Stimulated activated CD4-positive, alpha-beta T cell treated with anti-CD3 and anti-CD28 coated beads, Interleukin-2, amount 100 ng/mL, for 4 hours (primary cell): ENCODE data around the gene MARK4.
A peak's percentile ranks its signal among the peaks of the same experiment; 100 is the strongest.
"Not testable (repeated sequence)": the region's sequence is repeated elsewhere in the genome, so short reads cannot be mapped to it uniquely, and the experiment has no call there.

Experiments used
- DNase-seq: peaks from one replicate; pipeline ENCODE4 v3.0.0-alpha.2; 2020; ENCODE audit warnings: low read depth

Gene MARK4

DNA sequence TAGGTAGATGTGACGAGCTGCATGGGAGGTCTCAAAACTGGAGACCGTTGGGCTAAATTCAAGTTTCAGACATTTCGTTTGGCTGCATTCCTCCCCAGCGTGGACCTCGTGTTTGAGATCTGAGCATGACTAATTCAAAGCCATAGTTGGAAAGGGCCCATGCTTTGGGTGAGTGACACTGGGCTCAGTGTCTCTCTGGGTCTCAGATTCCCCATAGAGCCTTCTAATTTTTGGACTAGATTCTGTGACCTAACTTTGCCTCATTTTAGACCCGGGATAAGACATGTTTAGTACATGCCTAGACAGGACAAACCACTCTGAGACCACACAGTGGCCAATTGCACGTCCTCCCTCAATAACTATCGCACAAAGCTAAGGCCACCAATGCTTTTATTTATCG, 55.0 kb downstream of the MARK4 start:
- DNase-seq = no peak

- DNase-seq = no peak
Measured at GRCh38 chr19:45306518-45307027, 55.5 kb downstream of the MARK4 start.

GRCh38 chr19:45307361-45307760, 56.3 kb downstream of the MARK4 start:
- DNase-seq = no peak

DNA sequence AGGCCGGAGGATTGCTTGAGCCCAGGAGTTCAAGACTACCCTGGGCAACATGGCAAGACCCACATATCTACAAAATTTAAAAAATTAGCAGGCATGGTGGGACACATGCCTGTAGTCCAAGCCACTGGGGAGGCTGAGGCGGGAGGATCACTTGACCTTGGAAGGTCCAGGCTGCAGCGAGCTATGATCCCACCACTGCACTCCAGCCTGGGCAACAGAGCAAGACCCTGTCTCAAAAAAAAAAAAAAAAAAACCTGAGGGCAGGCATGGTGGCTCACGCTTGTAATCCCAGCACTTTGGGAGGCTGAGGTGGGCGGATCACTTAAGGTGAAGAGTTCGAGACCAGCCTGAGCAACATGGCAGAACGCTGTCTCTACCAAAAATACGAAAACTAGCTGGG, 58.3 kb downstream of the MARK4 start:
- not testable (repeated sequence) for DNase-seq

DNA sequence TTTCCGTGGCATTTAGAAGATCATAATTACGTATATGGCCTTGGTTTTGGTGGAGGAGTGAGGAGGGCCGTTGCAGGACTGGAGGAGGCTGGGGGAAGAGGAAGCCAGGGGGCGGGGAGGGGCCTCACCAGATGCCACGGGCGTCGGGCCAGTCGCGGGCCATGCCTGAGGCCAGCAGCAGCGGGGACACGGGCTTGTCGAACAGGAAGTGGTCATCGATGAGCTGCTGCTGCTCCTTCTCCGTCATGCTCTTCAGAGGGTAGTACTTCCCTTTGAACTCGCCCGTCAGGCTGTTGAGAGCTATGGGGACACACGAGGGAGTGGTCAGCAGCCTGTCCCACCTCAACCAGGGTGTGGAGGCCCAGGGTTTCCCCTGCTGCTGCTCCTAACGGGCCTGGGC, 60.5 kb downstream of the MARK4 start:
- no peak for DNase-seq

GRCh38 chr19:45312285-45312684, 61.2 kb downstream of the MARK4 start:
- not testable (repeated sequence) for DNase-seq

- DNase-seq = no peak
Measured at GRCh38 chr19:45314708-45315245, 63.7 kb downstream of the MARK4 start.

GRCh38 chr19:45315304-45315703, 64.2 kb downstream of the MARK4 start:
- DNase-seq = no peak

GRCh38 chr19:45320997-45321775, 70.1 kb downstream of the MARK4 start:
- DNase-seq = no peak

GRCh38 chr19:45321848-45322247, 70.8 kb downstream of the MARK4 start:
- no peak for DNase-seq

GRCh38 chr19:45322311-45322710, 71.2 kb downstream of the MARK4 start:
- DNase-seq = no peak

DNA sequence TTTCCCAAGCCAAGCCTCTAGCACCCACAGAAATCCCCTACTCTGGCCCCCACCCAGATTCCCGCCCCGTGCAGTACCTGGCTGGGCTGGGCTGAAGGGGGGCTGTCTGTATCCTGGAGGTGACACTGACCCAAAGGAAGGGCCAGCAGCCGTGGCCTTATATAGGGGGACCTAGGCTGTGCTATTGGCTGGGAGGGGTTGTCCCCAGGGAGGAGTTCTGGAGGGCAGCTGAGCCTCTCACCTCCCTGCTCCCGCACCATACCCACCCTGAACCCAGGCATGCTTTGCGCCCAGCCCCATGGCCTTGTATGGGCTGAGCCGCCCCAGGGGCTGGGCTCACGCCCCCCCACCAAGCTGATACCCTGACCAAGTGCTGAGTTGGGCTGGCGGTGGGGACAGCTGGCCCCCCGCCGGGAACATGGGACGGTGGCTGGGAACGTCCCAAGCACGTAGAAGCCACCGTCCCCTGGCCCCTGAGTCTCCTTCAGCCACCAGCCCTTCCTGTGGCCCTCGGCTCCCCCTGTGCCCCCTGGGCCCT, 71.7 kb downstream of the MARK4 start, which contains the start of gene CKM:
TSS of gene CKM (minus strand) at position 132 of the 538 bp plus-strand sequence. CDS start 3,162 bp downstream, outside the sequence.
- no peak for DNase-seq

DNA sequence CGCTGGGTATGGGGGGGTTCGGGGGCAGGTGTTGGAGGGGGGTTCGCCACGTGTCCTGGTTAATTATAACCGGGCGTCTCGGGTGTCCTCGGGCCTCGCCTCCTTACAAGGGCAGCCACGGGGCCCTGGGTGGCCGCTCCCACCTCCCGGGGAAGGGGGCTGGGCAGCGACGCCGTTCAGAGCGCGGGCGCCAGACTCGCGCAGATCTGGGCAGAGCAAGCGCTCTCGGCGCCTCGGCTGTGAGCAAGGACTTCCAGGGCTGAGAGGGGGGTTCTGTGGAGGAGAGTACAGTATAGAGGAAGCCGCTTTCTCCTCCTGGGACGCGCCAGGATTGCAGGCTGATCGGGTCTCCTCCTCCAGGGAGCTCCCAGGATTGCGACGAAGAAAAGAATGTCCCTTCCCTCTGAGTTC, 72.6 kb downstream of the MARK4 start:
- DNase-seq = no peak

DNA sequence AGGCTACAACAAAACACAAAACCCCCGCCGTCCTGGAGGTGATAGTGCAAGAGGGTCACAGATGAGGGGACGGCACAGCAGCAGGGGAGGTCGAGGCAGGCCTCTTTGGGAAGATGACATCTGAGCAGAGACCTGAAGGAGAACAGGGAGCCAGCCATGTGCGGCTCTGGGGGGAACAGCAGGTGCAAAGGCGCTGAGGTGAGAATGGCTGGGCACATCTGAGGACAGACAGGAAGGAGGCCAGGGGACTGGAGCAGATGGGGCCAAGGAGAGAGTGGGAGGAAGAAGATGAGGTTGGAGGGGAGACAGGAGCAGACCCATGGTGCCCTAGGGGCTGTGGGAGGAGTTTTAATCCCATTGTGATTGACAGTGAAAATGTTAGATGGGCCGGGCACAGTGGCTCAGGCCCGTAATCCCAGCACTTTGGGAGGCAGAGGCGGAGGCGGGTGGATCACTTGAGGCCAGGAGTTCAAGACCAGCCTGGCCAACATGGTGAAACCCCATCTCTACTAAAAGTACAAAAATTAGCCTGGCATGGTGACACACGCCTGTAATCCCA, 73.4 kb downstream of the MARK4 start:
- no peak for DNase-seq

GRCh38 chr19:45327404-45328143, 76.5 kb downstream of the MARK4 start:
- DNase-seq = no peak

DNA sequence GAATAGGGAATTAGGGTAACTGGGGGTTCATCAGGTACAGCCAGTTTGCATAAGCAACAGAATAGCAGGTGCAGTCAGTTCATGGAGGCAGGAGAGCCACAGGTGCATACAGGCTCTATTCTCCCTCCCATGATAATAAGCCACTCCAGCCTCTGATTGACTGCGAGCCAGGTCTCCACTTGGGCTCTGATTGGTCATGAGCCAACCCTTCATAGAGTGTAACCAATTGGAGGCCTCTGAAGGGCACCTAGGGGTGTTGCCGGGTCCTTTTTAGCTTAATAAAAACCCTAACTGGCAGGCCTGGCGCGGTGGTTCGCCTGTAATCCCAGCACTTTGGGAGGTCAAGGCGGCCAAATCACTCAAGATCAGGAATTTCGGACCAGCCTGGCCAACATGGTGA, 80.3 kb downstream of the MARK4 start:
- DNase-seq = no peak

GRCh38 chr19:45333609-45334303, 82.7 kb downstream of the MARK4 start:
- no peak for DNase-seq

GRCh38 chr19:45334881-45335280, 83.8 kb downstream of the MARK4 start:
- not testable (repeated sequence) for DNase-seq

GRCh38 chr19:45336696-45337251, 85.7 kb downstream of the MARK4 start:
- DNase-seq = no peak

- DNase-seq = no peak
Measured at GRCh38 chr19:45339629-45340028, 88.6 kb downstream of the MARK4 start.

DNA sequence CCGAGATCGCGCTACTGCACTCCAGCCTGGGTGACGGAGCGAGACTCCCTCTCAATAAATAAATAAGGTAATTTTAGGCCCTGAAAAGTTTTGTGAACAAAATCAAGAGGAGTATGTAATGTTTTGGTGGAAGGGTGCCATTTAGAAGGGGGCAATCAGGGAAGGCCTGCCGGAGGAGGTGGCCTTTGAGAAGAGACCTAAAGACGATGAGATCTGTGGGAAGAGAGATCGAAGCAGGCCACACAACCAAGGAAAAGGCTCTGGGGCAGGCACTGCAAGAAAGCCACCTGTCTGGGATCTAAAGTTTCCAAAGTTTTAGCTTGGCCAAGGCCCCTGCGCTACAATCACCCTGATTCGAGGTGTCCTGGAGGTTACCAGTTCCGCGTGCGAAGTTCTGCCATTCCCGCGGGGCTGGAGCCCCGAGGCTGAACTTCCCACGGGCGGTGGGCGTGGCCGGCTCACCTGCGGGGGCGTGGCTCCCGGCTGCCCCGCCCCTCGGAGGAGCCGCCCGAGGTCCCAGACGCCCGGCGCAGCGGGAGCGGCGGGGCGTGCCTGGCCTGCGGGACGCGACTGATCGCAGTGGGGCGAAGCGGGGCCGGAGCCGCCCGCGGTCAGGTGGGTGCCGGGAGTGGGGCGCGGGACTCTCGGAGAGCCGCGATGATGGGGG, 89.3 kb downstream of the MARK4 start, which contains the start of gene KLC3:
TSS of gene KLC3 (plus strand) at position 519 of the 667 bp plus-strand sequence. CDS start 4,792 bp downstream, outside the sequence.
- DNase-seq = peak; percentile 14
